ENCODE results near the gene PTCHD4.

PTCHD4 gene

GRCh38 chr6:48101290-48101689 is 9.7 kb downstream of the PTCHD4 start:
- Histone ChIP-seq H3K4me3 (ENCODE audit: low read depth in 1 of 2, low read length in 2 of 2) (no peak overlapping the region), H3K9ac (ENCODE audit: low read depth, low read length) (no peak overlapping the region), H3K27me3 (ENCODE audit: insufficient read depth, low read length, poor library complexity) (no peaks in the 10 kb centered on the region), H3K4me1 (ENCODE audit: insufficient read depth, low read length) (no peaks in the 10 kb centered on the region), H3K36me3 (ENCODE audit: insufficient read depth, low read length) (no peaks in the 10 kb centered on the region), H3K79me2 (ENCODE audit: insufficient read depth, low read length) (no peaks in the 10 kb centered on the region), H3K27ac (ENCODE audit: low read length) (no peak overlapping the region), H4K20me1 (ENCODE audit: insufficient read depth, low read length) (no peaks in the 10 kb centered on the region), H3K4me2 (ENCODE audit: insufficient read depth, low read length) (no peak overlapping the region), H2AFZ (ENCODE audit: low read depth, low read length) (no peak overlapping the region), H3K9me3 (ENCODE audit: insufficient read depth, low read length, severe bottlenecking) (no peaks in the 10 kb centered on the region)
- TF ChIP-seq CTCF (IDR thresholded peaks at IDR 0.05; ENCODE audit: borderline replicate concordance, extremely low read depth, low read length, poor library complexity, severe bottlenecking), result no peak
- no peak for TF ChIP-seq EZH2 (IDR thresholded peaks at IDR 0.05; ENCODE audit: borderline replicate concordance, low read depth, low read length, severe bottlenecking)
- ATAC-seq (ENCODE audit: insufficient read depth, low read depth) (no peak), DNase-seq (no peak)

DNA sequence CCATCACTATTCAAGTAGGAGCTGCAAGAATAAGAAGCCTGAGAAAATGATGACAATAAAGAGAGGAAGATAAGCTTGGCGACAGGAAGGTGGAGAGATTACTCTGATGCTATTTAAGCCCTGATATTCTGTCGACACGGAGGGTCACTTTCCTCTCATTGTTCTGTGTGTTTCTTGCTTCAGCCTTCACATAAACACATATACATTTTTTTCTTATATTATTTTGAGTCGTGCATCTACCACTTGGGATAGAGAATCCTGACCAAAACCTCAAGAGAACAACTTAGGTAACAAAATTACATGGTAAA is 10.5 kb downstream of the PTCHD4 start:
- TF ChIP-seq EZH2 (IDR thresholded peaks at IDR 0.05; ENCODE audit: borderline replicate concordance, low read depth, low read length, severe bottlenecking), result no peak
- no peak for TF ChIP-seq CTCF (IDR thresholded peaks at IDR 0.05; ENCODE audit: borderline replicate concordance, extremely low read depth, low read length, poor library complexity, severe bottlenecking)
- Histone ChIP-seq H3K4me3 (ENCODE audit: low read depth in 1 of 2, low read length in 2 of 2) (no peak overlapping the region), H3K4me2 (ENCODE audit: insufficient read depth, low read length) (no peak overlapping the region), H3K36me3 (ENCODE audit: insufficient read depth, low read length) (no peaks in the 10 kb centered on the region), H3K27me3 (ENCODE audit: insufficient read depth, low read length, poor library complexity) (no peaks in the 10 kb centered on the region), H2AFZ (ENCODE audit: low read depth, low read length) (no peak overlapping the region), H3K4me1 (ENCODE audit: insufficient read depth, low read length) (no peaks in the 10 kb centered on the region), H3K9me3 (ENCODE audit: insufficient read depth, low read length, severe bottlenecking) (no peaks in the 10 kb centered on the region), H3K79me2 (ENCODE audit: insufficient read depth, low read length) (no peaks in the 10 kb centered on the region), H4K20me1 (ENCODE audit: insufficient read depth, low read length) (no peaks in the 10 kb centered on the region), H3K9ac (ENCODE audit: low read depth, low read length) (no peak overlapping the region), H3K27ac (ENCODE audit: low read length) (no peak overlapping the region)
- ATAC-seq (ENCODE audit: insufficient read depth, low read depth), result no peak
- DNase-seq, result no peak

DNA sequence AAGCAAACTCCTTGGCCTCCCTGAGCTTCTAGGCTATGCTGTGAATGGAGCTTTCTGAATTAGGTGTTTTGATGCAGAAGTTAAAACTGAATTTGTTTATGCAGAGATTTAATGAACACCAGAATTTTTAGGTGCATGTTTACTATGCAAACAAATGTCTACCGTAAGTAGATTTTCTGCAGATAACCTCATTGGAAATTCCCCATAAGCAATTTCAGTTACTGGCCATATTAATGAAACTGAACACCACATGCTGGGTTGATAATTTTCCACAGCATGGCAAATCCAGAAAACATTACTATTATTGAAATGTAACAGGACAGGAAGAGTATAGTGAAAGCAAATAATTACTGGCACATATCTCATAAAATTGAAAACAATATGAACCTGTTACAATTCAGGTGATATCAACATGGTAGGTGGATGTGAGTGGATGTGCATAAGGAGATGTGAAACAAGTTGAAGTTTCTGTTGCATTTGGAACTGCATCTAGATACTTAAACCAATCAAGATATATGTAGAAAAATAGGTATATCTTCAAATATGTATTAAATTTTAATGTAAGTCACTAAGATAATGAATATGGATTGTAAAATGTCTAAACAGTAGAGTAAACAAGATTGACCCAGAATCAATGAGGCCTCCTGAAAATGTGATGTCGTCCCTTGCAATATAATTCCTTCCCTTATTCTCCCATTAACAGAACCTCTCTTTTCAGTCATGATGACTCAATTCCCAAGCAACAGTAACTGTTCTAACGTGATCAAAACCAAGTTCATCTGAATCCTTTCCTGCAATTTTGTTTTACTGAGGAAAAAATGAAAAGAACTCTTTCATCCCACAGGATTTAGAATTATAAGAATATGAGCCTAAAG is 11.0 kb downstream of the PTCHD4 start:
- Histone ChIP-seq H3K4me1 (ENCODE audit: insufficient read depth, low read length) (no peaks in the 10 kb centered on the region), H3K79me2 (ENCODE audit: insufficient read depth, low read length) (no peaks in the 10 kb centered on the region), H3K4me2 (ENCODE audit: insufficient read depth, low read length) (no peak overlapping the region), H3K27ac (ENCODE audit: low read length) (no peak overlapping the region), H3K4me3 (ENCODE audit: low read depth in 1 of 2, low read length in 2 of 2) (no peak overlapping the region), H3K27me3 (ENCODE audit: insufficient read depth, low read length, poor library complexity) (no peaks in the 10 kb centered on the region), H3K36me3 (ENCODE audit: insufficient read depth, low read length) (no peaks in the 10 kb centered on the region), H3K9me3 (ENCODE audit: insufficient read depth, low read length, severe bottlenecking) (no peaks in the 10 kb centered on the region), H2AFZ (ENCODE audit: low read depth, low read length) (no peak overlapping the region), H3K9ac (ENCODE audit: low read depth, low read length) (no peak overlapping the region), H4K20me1 (ENCODE audit: insufficient read depth, low read length) (no peaks in the 10 kb centered on the region)
- no peak for DNase-seq
- no peak for ATAC-seq (ENCODE audit: insufficient read depth, low read depth)
- TF ChIP-seq EZH2 (IDR thresholded peaks at IDR 0.05; ENCODE audit: borderline replicate concordance, low read depth, low read length, severe bottlenecking) (no peak), CTCF (IDR thresholded peaks at IDR 0.05; ENCODE audit: borderline replicate concordance, extremely low read depth, low read length, poor library complexity, severe bottlenecking) (no peak)
